H9 (cell line): Measurements from ENCODE around the gene GNAI2. TPM values are rescaled to one million over a fixed set of nuclear protein-coding genes. Genes with fewer than 3 reads are reported as not detected.

Experiments
- DNase-seq: peaks from one replicate; pipeline ENCODE4 v3.0.0-alpha.2; 2017
- H2AFZ ChIP-seq: one replicate; pipeline ENCODE4 v1.6.1; 2013; ENCODE audit warnings: mild to moderate bottlenecking, low read length, control low read depth, moderate library complexity
- H2AK5ac ChIP-seq: 2 replicates; pipeline ENCODE4 v1.6.1; 2013; ENCODE audit warnings: low read length, control low read depth, mixed read lengths; ENCODE audit not compliant: insufficient read length
- H2BK120ac ChIP-seq: one replicate; pipeline ENCODE4 v1.6.1; 2013; ENCODE audit warnings: low read depth, mild to moderate bottlenecking, low read length, control low read depth, inconsistent platforms; ENCODE audit not compliant: poor library complexity, severe bottlenecking
- H2BK12ac ChIP-seq: 2 replicates; pipeline ENCODE4 v1.6.1; 2013; ENCODE audit warnings: low read length, control low read depth, mixed read lengths, low read depth; ENCODE audit not compliant: insufficient read length
- H2BK15ac ChIP-seq: 2 replicates; pipeline ENCODE4 v1.6.1; 2013; ENCODE audit warnings: low read depth, low read length, control low read depth
- H2BK20ac ChIP-seq: one replicate; pipeline ENCODE4 v1.6.1; 2013; ENCODE audit warnings: low read depth, mild to moderate bottlenecking, low read length, control low read depth, inconsistent platforms; ENCODE audit not compliant: poor library complexity, severe bottlenecking
- H2BK5ac ChIP-seq: 2 replicates; pipeline ENCODE4 v1.6.1; 2013; ENCODE audit warnings: low read length, control low read depth, mixed read lengths; ENCODE audit not compliant: insufficient read length
- H3K14ac ChIP-seq: 2 replicates; pipeline ENCODE4 v1.6.1; 2013; ENCODE audit warnings: low read length, control low read depth; ENCODE audit not compliant: insufficient read depth
- H3K18ac ChIP-seq: 2 replicates; pipeline ENCODE4 v1.6.1; 2013; ENCODE audit warnings: low read depth, mild to moderate bottlenecking, mixed read lengths, low read length, control low read depth; ENCODE audit not compliant: insufficient read length
- H3K23ac ChIP-seq: 2 replicates; pipeline ENCODE4 v1.6.1; 2013; ENCODE audit warnings: low read length, control low read depth, mixed read lengths, low read depth; ENCODE audit not compliant: insufficient read length
- H3K23me2 ChIP-seq: 2 replicates; pipeline ENCODE4 v1.6.1; 2013; ENCODE audit warnings: low read depth, mild to moderate bottlenecking, mixed read lengths, low read length, control low read depth; ENCODE audit not compliant: insufficient read length, poor library complexity, severe bottlenecking
- H3K27ac ChIP-seq: 2 replicates; pipeline ENCODE4 v1.5.1; 2013; ENCODE audit warnings: low read length, control low read depth, mixed read lengths, low read depth; ENCODE audit not compliant: insufficient read length
- H3K27me3 ChIP-seq: 2 replicates; pipeline ENCODE4 v1.6.1; 2013; ENCODE audit warnings: low read length, control low read depth, inconsistent platforms; ENCODE audit not compliant: insufficient read depth
- H3K4ac ChIP-seq: 2 replicates; pipeline ENCODE4 v1.6.1; 2013; ENCODE audit warnings: low read depth, mild to moderate bottlenecking, control low read depth, inconsistent platforms, low read length, moderate library complexity
- H3K4me1 ChIP-seq: 2 replicates; pipeline ENCODE4 v1.6.1; 2013; ENCODE audit warnings: low read length, control low read depth, inconsistent platforms; ENCODE audit not compliant: insufficient read depth
- H3K4me2 ChIP-seq: 2 replicates; pipeline ENCODE4 v1.6.1; 2013; ENCODE audit warnings: low read length, control low read depth, mixed read lengths; ENCODE audit not compliant: insufficient read length, insufficient read depth
- H3K56ac ChIP-seq: 2 replicates; pipeline ENCODE4 v1.6.1; 2013; ENCODE audit warnings: low read depth, mild to moderate bottlenecking, mixed read lengths, low read length, control low read depth; ENCODE audit not compliant: insufficient read length
- H3K79me1 ChIP-seq: 2 replicates; pipeline ENCODE4 v1.6.1; 2013; ENCODE audit warnings: low read depth, mild to moderate bottlenecking, moderate library complexity, low read length, control low read depth, inconsistent platforms; ENCODE audit not compliant: insufficient read depth, poor library complexity, severe bottlenecking
- H3K79me2 ChIP-seq: 2 replicates; pipeline ENCODE4 v1.6.1; 2013; ENCODE audit warnings: low read length, control low read depth, inconsistent platforms; ENCODE audit not compliant: insufficient read depth
- H3K9ac ChIP-seq: 2 replicates; pipeline ENCODE4 v1.6.1; 2013; ENCODE audit warnings: low read length, control low read depth, mixed read lengths; ENCODE audit not compliant: insufficient read length; ENCODE audit errors: extremely low read depth
- H3K9me3 ChIP-seq: one replicate; pipeline ENCODE4 v1.6.1; 2013; ENCODE audit warnings: low read depth, low read length, inconsistent platforms; ENCODE audit not compliant: control insufficient read depth
- H3T11ph ChIP-seq: one replicate; pipeline ENCODE4 v1.6.1; 2013; ENCODE audit warnings: mild to moderate bottlenecking, low read length, control low read depth, inconsistent platforms
- H4K20me1 ChIP-seq: one replicate; pipeline ENCODE4 v1.6.1; 2013; ENCODE audit not compliant: control insufficient read depth, insufficient read length, insufficient read depth
- H4K5ac ChIP-seq: 2 replicates; pipeline ENCODE4 v1.6.1; 2013; ENCODE audit warnings: low read depth, mild to moderate bottlenecking, mixed read lengths, low read length, control low read depth; ENCODE audit not compliant: insufficient read length
- H4K8ac ChIP-seq: replicated peaks from 2 replicates; pipeline ENCODE4 v1.6.1; 2013; ENCODE audit warnings: low read length, control low read depth, mixed read lengths, low read depth; ENCODE audit not compliant: insufficient read length
- H4K91ac ChIP-seq: 2 replicates; pipeline ENCODE4 v1.6.1; 2013; ENCODE audit warnings: low read depth, mild to moderate bottlenecking, moderate library complexity, mixed read lengths, low read length, control low read depth; ENCODE audit not compliant: insufficient read length
- H3K27ac Mint-ChIP-seq, 3 experiments: 2 replicates in 2 of 3; 3 replicates in 1 of 3; pipeline ENCODE4 v1.8.0; 2020 to 2021; ENCODE audit warnings: mixed read lengths in 3 of 3, mild to moderate bottlenecking in 1 of 3, moderate library complexity in 1 of 3
- H3K27me3 Mint-ChIP-seq: 2 replicates; pipeline ENCODE4 v1.8.0; 2021; ENCODE audit warnings: low read depth, mild to moderate bottlenecking, moderate library complexity, mixed read lengths
- H3K36me3 Mint-ChIP-seq, 3 experiments: 2 replicates in 2 of 3; 3 replicates in 1 of 3; pipeline ENCODE4 v1.8.0; 2020 to 2021; ENCODE audit warnings: low read depth in 3 of 3, mixed read lengths in 3 of 3; ENCODE audit not compliant: insufficient read depth in 1 of 3
- H3K4me1 Mint-ChIP-seq, 2 experiments: 2 replicates each; pipeline ENCODE4 v1.8.0; 2020; ENCODE audit warnings: mixed read lengths in 2 of 2
- H3K4me3 Mint-ChIP-seq, 2 experiments: 2 replicates in 1 of 2; 3 replicates in 1 of 2; pipeline ENCODE4 v1.8.0; 2020 to 2021; ENCODE audit warnings: mild to moderate bottlenecking in 2 of 2, mixed read lengths in 2 of 2, moderate library complexity in 1 of 2
- H3K9me3 Mint-ChIP-seq, 2 experiments: 2 replicates in 1 of 2; 3 replicates in 1 of 2; pipeline ENCODE4 v1.8.0; 2020; ENCODE audit warnings: mild to moderate bottlenecking in 2 of 2, mixed read lengths in 2 of 2, moderate library complexity in 1 of 2
- WGBS: extraction: QIAGEN DNeasy Blood & Tissue Kit; methylation state at CpG from one replicate; pipeline ENCODE4 v1.1.7; 2013; ENCODE audit warnings: missing lambda C conversion rate, low lambda C conversion rate, mixed read lengths; ENCODE audit not compliant: insufficient read length; ENCODE audit errors: extremely low coverage; 5-methylcytosine and 5-hydroxymethylcytosine counted together
- total RNA-seq: library from RNA; stranded (reverse); gene quantifications from 2 replicates; pipeline ENCODE4 v1.2.1, GENCODE V29; 2021
- TF ChIP-seq, protein P1 (sequence below): fragments of 200-600 bp; sonication (generic); conservative IDR thresholded peaks from 3 replicates; pipeline ENCODE4 v1.8.0; 2021; ENCODE audit warnings: antibody characterized with exemption, mild to moderate bottlenecking

The GNAI2 gene
- total RNA-seq, 1 experiment from 2014 or later = 218 TPM

DNA sequence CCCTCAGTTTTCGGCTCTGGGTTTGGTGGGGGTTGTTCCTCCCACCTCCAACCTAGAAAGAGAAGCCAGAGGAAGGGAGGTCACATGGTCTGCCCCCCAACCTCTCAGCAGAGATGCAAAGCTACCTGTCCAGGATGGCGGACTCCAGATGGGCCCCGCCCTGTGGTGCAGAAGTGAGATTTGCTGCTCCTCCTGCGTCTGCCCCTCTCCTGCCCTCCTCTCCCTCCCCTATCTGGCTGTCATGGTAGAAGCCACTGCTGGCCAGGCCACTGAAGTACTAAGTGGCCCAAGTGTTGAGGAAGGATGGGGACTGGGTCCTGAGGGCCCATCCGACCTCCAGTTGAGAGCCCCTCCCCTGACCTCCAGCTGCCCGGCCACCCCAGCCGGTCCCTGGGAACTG, 30.8 kb downstream of the GNAI2 start:
- Histone ChIP-seq H4K91ac (no peak overlapping the region), H2AFZ (no peak overlapping the region), H3K27me3 (no peaks in the 10 kb centered on the region), H3K4me1 (peaks cover 5% of the 10 kb centered on the region; the same call in 1 of the 2 replicates), H3K9me3 (no peaks in the 10 kb centered on the region), H4K8ac (no peak overlapping the region), H2BK15ac (no peak overlapping the region), H3K79me1 (no peaks in the 10 kb centered on the region), H3K18ac (no peak overlapping the region), H2BK120ac (no peak overlapping the region), H3K4ac (no peak overlapping the region), H2BK12ac (no peak overlapping the region), H4K5ac (no peak overlapping the region), H2AK5ac (no peak overlapping the region), H3K27ac (no peak overlapping the region), H3K23me2 (no peaks in the 10 kb centered on the region), H3K14ac (no peak overlapping the region), H3K4me2 (no peak overlapping the region), H4K20me1 (no peaks in the 10 kb centered on the region), H3K56ac (no peak overlapping the region), H3K9ac (no peak overlapping the region), H3T11ph (no peak overlapping the region), H3K79me2 (no peaks in the 10 kb centered on the region), H3K23ac (no peak overlapping the region), H2BK20ac (no peak overlapping the region), H2BK5ac (no peak overlapping the region)
- DNase-seq = no peak
- whole genome bisulfite sequencing = no CpG with 5 or more reads among the region's 7 CpGs
- H3K27ac Mint-ChIP-seq = no peak overlapping the region
- peaks cover 48 to 66% of the 10 kb centered on the region in 2 experiments for H3K4me1 Mint-ChIP-seq
- H3K4me3 Mint-ChIP-seq = no peak overlapping the region
- H3K9me3 Mint-ChIP-seq = no peaks in the 10 kb centered on the region
- H3K27me3 Mint-ChIP-seq = peaks cover 5% of the 10 kb centered on the region
- TF ChIP-seq, protein P1, sequence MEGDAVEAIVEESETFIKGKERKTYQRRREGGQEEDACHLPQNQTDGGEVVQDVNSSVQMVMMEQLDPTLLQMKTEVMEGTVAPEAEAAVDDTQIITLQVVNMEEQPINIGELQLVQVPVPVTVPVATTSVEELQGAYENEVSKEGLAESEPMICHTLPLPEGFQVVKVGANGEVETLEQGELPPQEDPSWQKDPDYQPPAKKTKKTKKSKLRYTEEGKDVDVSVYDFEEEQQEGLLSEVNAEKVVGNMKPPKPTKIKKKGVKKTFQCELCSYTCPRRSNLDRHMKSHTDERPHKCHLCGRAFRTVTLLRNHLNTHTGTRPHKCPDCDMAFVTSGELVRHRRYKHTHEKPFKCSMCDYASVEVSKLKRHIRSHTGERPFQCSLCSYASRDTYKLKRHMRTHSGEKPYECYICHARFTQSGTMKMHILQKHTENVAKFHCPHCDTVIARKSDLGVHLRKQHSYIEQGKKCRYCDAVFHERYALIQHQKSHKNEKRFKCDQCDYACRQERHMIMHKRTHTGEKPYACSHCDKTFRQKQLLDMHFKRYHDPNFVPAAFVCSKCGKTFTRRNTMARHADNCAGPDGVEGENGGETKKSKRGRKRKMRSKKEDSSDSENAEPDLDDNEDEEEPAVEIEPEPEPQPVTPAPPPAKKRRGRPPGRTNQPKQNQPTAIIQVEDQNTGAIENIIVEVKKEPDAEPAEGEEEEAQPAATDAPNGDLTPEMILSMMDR = no peak
- H3K36me3 Mint-ChIP-seq = no peaks in the 10 kb centered on the region
